ENCODE data around the gene ANGPTL2. TPM values are rescaled to one million over a fixed set of nuclear protein-coding genes. Genes with fewer than 3 reads are reported as not detected.

Gene ANGPTL2
- total RNA-seq, 1 donor from 2014 or later: 17.5 TPM

GRCh38 chr9:127066060-127066850, 56.2 kb downstream of the ANGPTL2 start:
- H3K4me1 Mint-ChIP-seq (ENCODE audit: low read depth, unreplicated experiment): peaks cover 2% of the 10 kb centered on the region
- FAIRE-seq: no peak
- Histone ChIP-seq H3K79me2 (ENCODE audit: insufficient read depth, low read length) (no peaks in the 10 kb centered on the region), H3K27me3 (ENCODE audit: insufficient read depth, low read length) (no peaks in the 10 kb centered on the region), H2AFZ (ENCODE audit: low read depth, low read length) (no peak overlapping the region), H3K9me3 (ENCODE audit: insufficient read depth, low read depth, low read length) (no peaks in the 10 kb centered on the region), H4K20me1 (ENCODE audit: insufficient read depth, low read length) (no peaks in the 10 kb centered on the region), H3K4me1 (ENCODE audit: insufficient read depth, low read length) (no peaks in the 10 kb centered on the region), H3K4me2 (ENCODE audit: low read length) (no peak overlapping the region), H3K27ac (ENCODE audit: low read depth, low read length) (no peak overlapping the region), H3K36me3 (ENCODE audit: insufficient read depth, low read length) (no peaks in the 10 kb centered on the region), H3K9ac (ENCODE audit: low read length) (no peak overlapping the region), H3K4me3 (ENCODE audit: insufficient read depth, low read depth, low read length) (no peak overlapping the region)
- no peak overlapping the region for H3K27ac Mint-ChIP-seq (ENCODE audit: unreplicated experiment)
- no peak overlapping the region for H3K4me3 Mint-ChIP-seq (ENCODE audit: unreplicated experiment)
- no peaks in the 10 kb centered on the region for H3K36me3 Mint-ChIP-seq (ENCODE audit: low read depth, unreplicated experiment)
- TF ChIP-seq, protein P1, sequence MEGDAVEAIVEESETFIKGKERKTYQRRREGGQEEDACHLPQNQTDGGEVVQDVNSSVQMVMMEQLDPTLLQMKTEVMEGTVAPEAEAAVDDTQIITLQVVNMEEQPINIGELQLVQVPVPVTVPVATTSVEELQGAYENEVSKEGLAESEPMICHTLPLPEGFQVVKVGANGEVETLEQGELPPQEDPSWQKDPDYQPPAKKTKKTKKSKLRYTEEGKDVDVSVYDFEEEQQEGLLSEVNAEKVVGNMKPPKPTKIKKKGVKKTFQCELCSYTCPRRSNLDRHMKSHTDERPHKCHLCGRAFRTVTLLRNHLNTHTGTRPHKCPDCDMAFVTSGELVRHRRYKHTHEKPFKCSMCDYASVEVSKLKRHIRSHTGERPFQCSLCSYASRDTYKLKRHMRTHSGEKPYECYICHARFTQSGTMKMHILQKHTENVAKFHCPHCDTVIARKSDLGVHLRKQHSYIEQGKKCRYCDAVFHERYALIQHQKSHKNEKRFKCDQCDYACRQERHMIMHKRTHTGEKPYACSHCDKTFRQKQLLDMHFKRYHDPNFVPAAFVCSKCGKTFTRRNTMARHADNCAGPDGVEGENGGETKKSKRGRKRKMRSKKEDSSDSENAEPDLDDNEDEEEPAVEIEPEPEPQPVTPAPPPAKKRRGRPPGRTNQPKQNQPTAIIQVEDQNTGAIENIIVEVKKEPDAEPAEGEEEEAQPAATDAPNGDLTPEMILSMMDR (IDR thresholded peaks at IDR 0.05; ENCODE audit: insufficient read depth, low read depth, low read length): no peak
- no peak for TF ChIP-seq EZH2 (IDR thresholded peaks at IDR 0.05; ENCODE audit: insufficient read depth, low read length)
- H3K27me3 Mint-ChIP-seq (ENCODE audit: low read depth, unreplicated experiment): peaks cover 2% of the 10 kb centered on the region
- H3K9me3 Mint-ChIP-seq (ENCODE audit: unreplicated experiment): no peaks in the 10 kb centered on the region
- peak; percentile 27 for DNase-seq (ENCODE audit: low read depth)

DNA sequence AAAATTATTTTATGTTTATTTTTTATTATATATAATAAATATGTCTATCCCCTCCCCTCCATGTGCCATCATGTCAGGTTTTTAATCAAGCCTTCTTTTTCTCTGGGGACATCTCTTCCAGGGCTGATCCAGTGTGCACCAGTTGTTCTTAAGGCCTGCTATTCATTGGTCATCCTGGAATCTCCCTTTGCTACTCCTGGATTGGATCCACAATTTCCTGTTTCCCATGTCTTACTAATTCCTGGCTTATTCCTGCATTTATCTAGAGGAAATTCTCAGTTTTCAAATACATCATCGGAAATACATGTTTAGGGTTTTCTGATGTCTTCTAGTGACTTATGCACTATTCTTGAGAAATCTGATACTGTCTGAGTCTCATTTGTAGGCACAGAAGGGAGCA, 56.8 kb downstream of the ANGPTL2 start:
- FAIRE-seq (no peak), DNase-seq (ENCODE audit: low read depth) (peak; percentile 55)
- TF ChIP-seq, protein P1 (IDR thresholded peaks at IDR 0.05; ENCODE audit: insufficient read depth, low read depth, low read length): no peak
- Mint-ChIP-seq H3K9me3 (ENCODE audit: unreplicated experiment) (no peaks in the 10 kb centered on the region), H3K4me3 (ENCODE audit: unreplicated experiment) (no peak overlapping the region), H3K27ac (ENCODE audit: unreplicated experiment) (no peak overlapping the region), H3K36me3 (ENCODE audit: low read depth, unreplicated experiment) (no peaks in the 10 kb centered on the region), H3K4me1 (ENCODE audit: low read depth, unreplicated experiment) (peaks cover 2% of the 10 kb centered on the region), H3K27me3 (ENCODE audit: low read depth, unreplicated experiment) (peaks cover 2% of the 10 kb centered on the region)
- Histone ChIP-seq H3K36me3 (ENCODE audit: insufficient read depth, low read length) (no peaks in the 10 kb centered on the region), H3K9me3 (ENCODE audit: insufficient read depth, low read depth, low read length) (no peaks in the 10 kb centered on the region), H3K4me3 (ENCODE audit: insufficient read depth, low read depth, low read length) (no peak overlapping the region), H2AFZ (ENCODE audit: low read depth, low read length) (no peak overlapping the region), H3K9ac (ENCODE audit: low read length) (no peak overlapping the region), H3K27me3 (ENCODE audit: insufficient read depth, low read length) (no peaks in the 10 kb centered on the region), H3K4me2 (ENCODE audit: low read length) (no peak overlapping the region), H3K79me2 (ENCODE audit: insufficient read depth, low read length) (no peaks in the 10 kb centered on the region), H3K4me1 (ENCODE audit: insufficient read depth, low read length) (no peaks in the 10 kb centered on the region), H3K27ac (ENCODE audit: low read depth, low read length) (no peak overlapping the region), H4K20me1 (ENCODE audit: insufficient read depth, low read length) (no peaks in the 10 kb centered on the region)

DNA sequence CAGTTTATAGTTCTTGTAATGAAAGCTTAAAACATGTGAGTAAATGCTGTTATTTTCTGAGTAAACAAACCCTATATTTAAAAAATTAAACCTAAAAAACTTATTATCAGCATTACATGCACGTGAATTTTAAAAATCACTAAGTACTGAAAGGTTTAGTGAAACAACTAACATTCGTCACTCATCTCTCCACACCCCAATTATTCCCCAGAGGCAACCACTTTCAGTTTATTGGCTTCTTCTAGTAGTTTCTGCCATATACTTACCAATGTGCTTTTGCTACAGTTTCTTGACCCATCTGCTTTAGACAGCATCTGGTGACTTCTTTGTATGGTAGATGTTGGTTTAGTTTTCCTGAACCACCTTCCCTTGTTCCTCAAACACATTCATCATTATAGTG, 58.1 kb downstream of the ANGPTL2 start:
- Histone ChIP-seq H3K27me3 (ENCODE audit: insufficient read depth, low read length) (no peaks in the 10 kb centered on the region), H3K36me3 (ENCODE audit: insufficient read depth, low read length) (no peaks in the 10 kb centered on the region), H3K9ac (ENCODE audit: low read length) (no peak overlapping the region), H3K9me3 (ENCODE audit: insufficient read depth, low read depth, low read length) (no peaks in the 10 kb centered on the region), H3K4me1 (ENCODE audit: insufficient read depth, low read length) (no peaks in the 10 kb centered on the region), H3K4me3 (ENCODE audit: insufficient read depth, low read depth, low read length) (no peak overlapping the region), H2AFZ (ENCODE audit: low read depth, low read length) (no peak overlapping the region), H3K27ac (ENCODE audit: low read depth, low read length) (no peak overlapping the region), H3K79me2 (ENCODE audit: insufficient read depth, low read length) (no peaks in the 10 kb centered on the region), H4K20me1 (ENCODE audit: insufficient read depth, low read length) (no peaks in the 10 kb centered on the region), H3K4me2 (ENCODE audit: low read length) (no peak overlapping the region)
- H3K9me3 Mint-ChIP-seq (ENCODE audit: unreplicated experiment): no peaks in the 10 kb centered on the region
- H3K27ac Mint-ChIP-seq (ENCODE audit: unreplicated experiment): no peak overlapping the region
- H3K27me3 Mint-ChIP-seq (ENCODE audit: low read depth, unreplicated experiment): peaks cover 2% of the 10 kb centered on the region
- H3K4me3 Mint-ChIP-seq (ENCODE audit: unreplicated experiment): no peak overlapping the region
- DNase-seq (ENCODE audit: low read depth) (no peak), FAIRE-seq (no peak)
- H3K36me3 Mint-ChIP-seq (ENCODE audit: low read depth, unreplicated experiment): no peaks in the 10 kb centered on the region
- peaks cover 2% of the 10 kb centered on the region for H3K4me1 Mint-ChIP-seq (ENCODE audit: low read depth, unreplicated experiment)
- no peak for TF ChIP-seq EZH2 (IDR thresholded peaks at IDR 0.05; ENCODE audit: insufficient read depth, low read length)
- TF ChIP-seq, protein P1 (IDR thresholded peaks at IDR 0.05; ENCODE audit: insufficient read depth, low read depth, low read length): no peak

Measured in astrocyte (in vitro differentiated cells and primary cell).